ENCODE measurements around the gene SNTG2.

SNTG2 gene

GRCh38 chr2:926896-927295 lies 23.8 kb upstream of the SNTG2 start:
- DNase-seq (ENCODE audit: low spot score): no peak

GRCh38 chr2:929011-929735 lies 21.5 kb upstream of the SNTG2 start:
- DNase-seq (ENCODE audit: low spot score): no peak

GRCh38 chr2:929925-930324 lies 20.7 kb upstream of the SNTG2 start:
- no peak for DNase-seq (ENCODE audit: low spot score)

- DNase-seq (ENCODE audit: low spot score): no peak
Observed at GRCh38 chr2:930935-931334, 19.7 kb upstream of the SNTG2 start.

GRCh38 chr2:932320-933115 lies 18.1 kb upstream of the SNTG2 start:
- DNase-seq (ENCODE audit: low spot score): no peak

- DNase-seq (ENCODE audit: low spot score): no peak
Observed at GRCh38 chr2:933734-934295, 16.8 kb upstream of the SNTG2 start.

GRCh38 chr2:937530-937929 lies 13.1 kb upstream of the SNTG2 start:
- DNase-seq (ENCODE audit: low spot score): no peak

- DNase-seq (ENCODE audit: low spot score): no peak
Observed at GRCh38 chr2:938181-939005, 12.3 kb upstream of the SNTG2 start.

GRCh38 chr2:939936-940601 lies 10.6 kb upstream of the SNTG2 start:
- DNase-seq (ENCODE audit: low spot score): no peak

GRCh38 chr2:941871-942270 lies 8.8 kb upstream of the SNTG2 start:
- no peak for DNase-seq (ENCODE audit: low spot score)

- DNase-seq (ENCODE audit: low spot score): no peak
Observed at GRCh38 chr2:942775-943460, 7.7 kb upstream of the SNTG2 start.

- DNase-seq (ENCODE audit: low spot score): no peak
Observed at GRCh38 chr2:943461-943797, 7.2 kb upstream of the SNTG2 start.

GRCh38 chr2:943821-944220 lies 6.8 kb upstream of the SNTG2 start:
- DNase-seq (ENCODE audit: low spot score): no peak

GRCh38 chr2:944693-945092 lies 6.0 kb upstream of the SNTG2 start:
- no peak for DNase-seq (ENCODE audit: low spot score)

- DNase-seq (ENCODE audit: low spot score): no peak
Observed at GRCh38 chr2:945104-945503, 5.5 kb upstream of the SNTG2 start.

- DNase-seq (ENCODE audit: low spot score): no peak
Observed at GRCh38 chr2:946073-946948, 4.3 kb upstream of the SNTG2 start.

- no peak for DNase-seq (ENCODE audit: low spot score)
Observed at GRCh38 chr2:949384-950079, 1.1 kb upstream of the SNTG2 start.

- no peak for DNase-seq (ENCODE audit: low spot score)
Observed at GRCh38 chr2:951224-952006, 766 bp downstream of the SNTG2 start.

- no peak for DNase-seq (ENCODE audit: low spot score)
Observed at GRCh38 chr2:953408-953807, 2.8 kb downstream of the SNTG2 start.

Data from HuH-7 (cell line).